ENCODE measurements around the gene RBM38. TPM values are rescaled to one million over a fixed set of nuclear protein-coding genes. Genes with fewer than 3 reads are reported as not detected.
A peak's percentile ranks its signal among the peaks of the same experiment; 100 is the strongest.
"Not testable (repeated sequence)": the region's sequence is repeated elsewhere in the genome, so short reads cannot be mapped to it uniquely, and the experiment has no call there.

RBM38 gene
- 16.9 TPM for total RNA-seq
- long read RNA-seq, partial matches to known transcripts, result 6 of 15 reads
- long read RNA-seq, other reads (novel, unspliced or antisense), result 6 of 15 reads

- no peak for DNase-seq (ENCODE audit: low spot score)
Observed at GRCh38 chr20:57390604-57391438, at the start of gene RBM38. RBM38 (plus strand) TSS chr20:57391396; CDS start chr20:57391582, 186 bp downstream.

GRCh38 chr20:57341663-57342062 is 49.5 kb upstream of the RBM38 start:
- DNase-seq (ENCODE audit: low spot score), result no peak

GRCh38 chr20:57342829-57343228 is 48.4 kb upstream of the RBM38 start:
- DNase-seq (ENCODE audit: low spot score), result no peak

GRCh38 chr20:57346477-57346876 is 44.7 kb upstream of the RBM38 start:
- no peak for DNase-seq (ENCODE audit: low spot score)

- DNase-seq (ENCODE audit: low spot score), result no peak
Observed at GRCh38 chr20:57347393-57347792, 43.8 kb upstream of the RBM38 start.

GRCh38 chr20:57348200-57348921 is 42.8 kb upstream of the RBM38 start:
- not testable (repeated sequence) for DNase-seq (ENCODE audit: low spot score)

GRCh38 chr20:57348922-57349574 is 42.1 kb upstream of the RBM38 start:
- not testable (repeated sequence) for DNase-seq (ENCODE audit: low spot score)

GRCh38 chr20:57350081-57350710 is 41.0 kb upstream of the RBM38 start:
- DNase-seq (ENCODE audit: low spot score), result no peak

GRCh38 chr20:57350726-57351041 is 40.5 kb upstream of the RBM38 start:
- not testable (repeated sequence) for DNase-seq (ENCODE audit: low spot score)

GRCh38 chr20:57351042-57351783 is 40.0 kb upstream of the RBM38 start, which contains the start of gene RAE1:
RAE1 (plus strand) TSS chr20:57351255; CDS start chr20:57354039, 2,784 bp downstream.
- peak; percentile 96 for DNase-seq (ENCODE audit: low spot score)

- no peak for DNase-seq (ENCODE audit: low spot score)
Observed at GRCh38 chr20:57352305-57352704, 38.9 kb upstream of the RBM38 start.

GRCh38 chr20:57353351-57353750 is 37.8 kb upstream of the RBM38 start:
- DNase-seq (ENCODE audit: low spot score), result no peak

GRCh38 chr20:57361517-57361916 is 29.7 kb upstream of the RBM38 start:
- no peak for DNase-seq (ENCODE audit: low spot score)

- DNase-seq (ENCODE audit: low spot score), result no peak
Observed at GRCh38 chr20:57364451-57364850, 26.7 kb upstream of the RBM38 start.

- DNase-seq (ENCODE audit: low spot score), result no peak
Observed at GRCh38 chr20:57369596-57369995, 21.6 kb upstream of the RBM38 start.

GRCh38 chr20:57370316-57370715 is 20.9 kb upstream of the RBM38 start:
- DNase-seq (ENCODE audit: low spot score), result no peak

GRCh38 chr20:57371363-57371762 is 19.8 kb upstream of the RBM38 start:
- no peak for DNase-seq (ENCODE audit: low spot score)

GRCh38 chr20:57372157-57372556 is 19.0 kb upstream of the RBM38 start:
- DNase-seq (ENCODE audit: low spot score), result no peak

GRCh38 chr20:57372581-57373350 is 18.4 kb upstream of the RBM38 start:
- DNase-seq (ENCODE audit: low spot score), result no peak

All from mesenteric fat pad (tissue), 1 donor.